HG03066 (cell line): ENCODE data around the gene BCAS1.
A peak's percentile ranks its signal among the peaks of the same experiment; 100 is the strongest.

ENCODE experiments used
- ATAC-seq: cut with Tn5 transposase; IDR thresholded peaks from one replicate; pipeline ENCODE4 v1.9.1; 2021; ENCODE audit warnings: low read depth; ENCODE audit not compliant: unreplicated experiment

BCAS1 gene

DNA sequence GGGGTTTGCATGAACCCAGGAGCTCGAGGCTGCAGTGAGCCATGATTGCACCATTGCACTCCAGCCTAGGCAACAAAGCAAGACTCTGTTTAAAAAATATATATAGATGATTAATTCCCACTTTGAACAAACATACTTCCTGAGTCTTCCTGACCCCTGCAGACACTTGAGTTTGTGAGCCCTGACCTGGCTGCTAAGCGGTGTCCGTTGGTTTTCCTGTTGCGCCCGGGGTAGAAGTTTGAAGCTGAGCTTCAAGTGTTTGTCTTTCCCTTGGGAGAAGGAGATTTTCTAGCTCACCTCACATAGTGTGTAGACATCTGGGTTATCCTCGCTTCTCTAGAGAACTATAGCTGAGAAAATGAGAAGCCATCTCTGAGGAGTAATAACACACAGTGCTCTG, 11.7 kb upstream of the BCAS1 start:
- ATAC-seq, result no peak

DNA sequence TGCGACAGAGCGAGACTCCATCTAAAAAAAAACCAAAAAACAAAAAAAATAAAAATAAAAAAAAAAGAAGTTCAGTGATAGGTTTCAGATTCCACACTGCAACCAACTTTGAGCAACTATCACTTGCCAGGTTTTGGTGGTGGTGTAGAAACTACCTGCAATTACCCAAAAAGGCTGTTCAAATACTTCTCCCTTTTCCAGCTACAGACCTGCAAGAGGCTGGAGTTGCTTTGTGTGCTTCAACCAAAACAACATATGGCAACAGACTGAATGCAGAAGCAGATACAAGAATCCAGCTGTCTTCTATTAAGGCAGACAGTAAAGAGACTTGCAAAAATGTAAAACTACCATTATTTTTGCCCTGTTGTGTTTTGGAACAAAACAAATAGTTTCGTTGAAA, 9.3 kb upstream of the BCAS1 start:
- ATAC-seq, result peak; percentile 77

DNA sequence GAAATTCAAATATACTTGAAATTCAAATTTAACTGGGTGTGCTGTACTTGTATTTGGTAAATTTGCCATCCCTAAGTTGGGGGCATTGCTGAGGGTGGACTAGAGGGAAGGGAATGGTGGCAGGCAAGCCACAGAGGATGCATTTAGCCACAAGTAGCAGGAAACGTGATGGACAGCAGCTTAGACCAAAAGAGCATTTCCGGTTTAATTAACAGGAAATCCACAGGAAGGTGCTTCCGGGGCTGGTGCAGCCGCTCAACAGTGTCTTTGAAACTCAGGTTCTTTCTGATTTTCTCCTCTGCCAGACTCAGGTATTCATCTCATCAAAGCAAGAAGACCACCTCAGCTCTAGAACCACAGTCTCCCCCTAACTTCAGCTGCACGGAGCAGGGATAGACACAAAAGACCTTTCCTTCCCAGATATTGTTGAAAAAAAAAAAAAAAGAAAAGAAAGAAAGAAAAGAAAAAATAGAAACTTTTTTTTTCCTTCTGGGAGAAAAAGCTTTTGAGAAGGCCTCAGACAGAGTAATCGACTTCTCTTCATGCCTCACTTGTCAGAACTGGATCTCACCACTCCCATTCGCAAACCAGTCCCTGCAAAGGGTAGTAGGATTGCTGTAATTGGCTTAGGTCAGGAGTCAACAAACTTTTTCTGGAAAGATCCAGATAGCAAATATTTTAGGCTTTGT, 8.0 kb upstream of the BCAS1 start:
- ATAC-seq, result peak; percentile 51

DNA sequence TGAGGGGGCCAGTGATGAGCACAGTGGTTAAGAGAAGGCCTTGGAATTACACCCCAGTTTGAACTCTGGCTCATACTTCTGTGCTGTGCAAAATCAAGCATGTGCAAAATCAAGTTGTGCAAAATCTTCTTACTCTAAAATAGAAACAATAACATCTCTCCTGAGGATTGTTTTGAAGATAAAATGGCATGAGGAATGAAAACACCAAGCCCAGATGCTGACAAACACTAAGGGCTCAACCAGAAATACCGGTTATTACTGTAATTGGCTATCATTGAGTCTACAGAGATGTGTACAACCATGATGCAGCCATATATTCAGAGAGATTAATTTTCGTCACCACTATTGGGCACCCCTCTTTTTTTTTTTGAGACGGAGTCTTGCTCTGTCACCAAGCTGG, 5.9 kb upstream of the BCAS1 start:
- ATAC-seq, result no peak

DNA sequence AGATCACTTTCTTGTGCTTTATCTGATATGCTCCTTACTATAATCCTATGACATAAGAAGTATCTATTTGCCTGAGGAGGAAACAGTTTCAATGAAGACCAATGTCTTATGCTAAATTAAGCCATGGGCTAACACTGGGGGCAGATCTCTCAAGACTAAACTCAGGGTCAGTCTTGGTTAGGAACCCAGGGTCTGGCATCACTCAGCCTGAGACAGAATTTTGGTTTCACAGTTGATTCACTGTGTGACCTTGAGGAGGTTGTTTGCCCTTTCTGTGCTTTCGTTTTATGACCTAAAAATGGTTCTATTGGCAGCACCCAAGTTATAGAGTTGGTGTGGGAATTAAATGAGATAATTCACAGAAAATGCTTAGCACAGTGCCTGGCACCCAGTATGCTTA, 4.9 kb upstream of the BCAS1 start:
- no peak for ATAC-seq

DNA sequence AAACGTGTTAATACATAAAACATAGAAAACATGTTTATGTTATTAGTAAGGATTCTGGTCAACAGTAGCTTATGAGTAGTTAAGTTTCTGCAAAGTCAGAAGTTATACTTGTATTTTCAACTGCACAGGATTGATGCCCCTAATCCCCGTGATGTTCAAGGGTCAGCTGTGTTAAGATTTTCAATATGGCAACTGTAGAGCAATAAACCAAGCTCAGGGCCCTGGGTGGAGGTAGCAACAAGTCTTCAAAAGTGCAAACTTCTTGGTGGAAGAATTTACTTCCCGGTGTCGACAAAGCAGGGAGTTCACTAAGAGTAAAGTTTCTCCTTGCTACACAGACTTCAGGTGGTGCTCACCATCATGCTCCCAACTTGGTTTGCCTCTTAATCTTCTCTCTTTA, 4.1 kb upstream of the BCAS1 start:
- ATAC-seq, result no peak

DNA sequence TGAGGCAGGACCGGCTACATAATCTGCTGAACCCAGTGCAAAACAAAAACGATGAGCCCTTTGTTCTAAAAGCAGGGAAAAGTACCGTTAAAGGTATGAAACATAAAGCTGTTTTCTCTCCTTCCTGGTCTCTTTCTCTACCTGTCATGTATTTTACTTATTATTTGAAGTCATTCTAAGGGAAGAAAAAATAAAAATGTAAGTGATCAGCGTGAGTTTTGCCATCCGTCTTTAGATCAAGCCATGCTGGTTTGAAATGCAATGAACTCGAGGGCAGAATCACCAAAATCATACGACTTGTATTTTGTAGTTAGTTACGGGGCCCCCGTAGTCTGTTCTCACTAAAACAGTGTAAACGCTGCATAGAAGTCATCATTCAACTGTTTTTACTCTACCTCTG, 2.9 kb upstream of the BCAS1 start:
- no peak for ATAC-seq

DNA sequence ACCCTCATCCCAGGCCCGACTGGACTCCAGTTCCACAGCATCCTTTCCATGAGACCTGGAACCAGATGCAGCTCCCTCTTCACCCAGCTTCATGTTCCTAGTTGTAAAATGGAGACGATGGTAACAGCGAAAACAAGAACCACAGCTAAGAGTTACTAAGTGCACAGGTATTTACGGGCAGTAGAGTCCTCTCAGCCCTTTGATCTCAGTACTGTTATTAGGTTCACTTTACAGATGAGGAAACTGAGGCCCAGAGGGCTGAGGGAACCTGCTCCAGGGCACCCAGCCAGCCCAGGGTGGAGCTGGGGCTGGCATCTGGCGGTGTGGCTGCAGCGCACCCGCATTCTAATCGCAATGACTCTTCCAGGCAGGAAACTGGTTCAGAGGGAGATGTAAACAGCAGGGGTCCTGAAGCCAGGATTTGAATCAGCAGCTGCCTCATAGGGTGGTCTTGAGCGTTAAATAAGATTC, 858 bp downstream of the BCAS1 start:
- ATAC-seq, result no peak

DNA sequence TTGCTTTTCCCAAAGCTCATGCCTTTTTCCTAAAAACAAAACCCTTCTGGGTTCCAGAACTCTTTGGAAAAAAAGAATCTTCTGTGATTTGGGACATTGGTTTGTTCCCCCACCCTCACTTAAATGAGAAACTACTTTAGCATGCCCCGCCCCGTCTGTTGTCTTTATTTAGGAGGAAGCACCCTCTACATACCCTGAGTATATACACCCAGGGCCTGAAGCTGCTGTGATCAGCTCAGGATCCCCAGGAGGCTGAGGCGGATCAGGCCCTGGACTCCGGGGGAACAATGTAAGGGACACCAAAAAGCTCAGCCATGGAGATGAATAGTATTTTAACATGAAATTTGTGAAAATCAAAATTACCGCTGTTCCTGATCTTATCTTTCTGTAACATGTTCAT, 1.4 kb downstream of the BCAS1 start:
- no peak for ATAC-seq

DNA sequence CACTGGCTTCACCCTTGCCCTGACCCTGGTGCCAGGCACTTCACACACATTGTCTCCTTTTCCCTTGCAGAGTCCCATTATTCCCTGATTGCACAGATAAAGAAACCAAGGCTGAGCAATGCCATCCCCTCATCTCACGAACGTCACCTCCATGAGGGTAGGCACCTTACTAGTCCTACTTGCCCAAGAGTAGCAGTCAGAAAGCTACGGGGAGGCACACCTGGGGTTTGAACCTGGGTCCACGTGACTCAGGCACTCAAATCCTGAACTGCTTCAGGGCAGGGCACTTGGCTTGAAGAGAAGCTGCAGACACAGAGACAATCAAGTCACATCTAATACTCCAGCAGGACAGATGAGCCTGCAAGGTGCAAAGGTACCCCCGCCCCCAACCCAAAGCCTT, 1.9 kb downstream of the BCAS1 start:
- ATAC-seq, result no peak

DNA sequence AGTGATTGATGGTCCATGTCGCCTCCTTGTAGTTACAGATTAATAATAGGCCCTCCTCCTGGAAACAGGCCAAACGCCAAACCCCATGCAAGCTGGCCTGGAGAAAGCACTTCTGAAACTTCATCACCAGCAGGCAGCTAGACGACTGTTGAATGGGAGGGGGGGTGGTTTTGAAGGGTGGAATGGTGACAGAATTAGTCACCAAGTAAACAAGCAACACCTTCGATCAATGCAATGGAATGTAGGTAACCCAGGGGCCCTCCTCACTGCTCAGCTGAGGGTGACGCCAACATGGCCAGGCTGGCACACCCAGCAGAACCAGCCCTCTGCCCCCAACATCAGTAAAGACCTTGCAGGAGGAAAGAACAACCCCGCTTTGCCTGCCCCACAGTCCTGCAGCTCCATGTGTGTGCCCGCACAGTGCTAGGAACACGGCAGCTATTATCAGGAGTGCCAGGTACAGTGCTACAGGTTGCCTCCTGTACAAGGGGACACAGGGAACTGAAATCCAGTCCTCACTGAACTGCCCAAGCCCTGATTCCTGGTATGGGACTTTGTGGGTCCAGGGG, 2.7 kb downstream of the BCAS1 start:
- peak; percentile 78 for ATAC-seq

DNA sequence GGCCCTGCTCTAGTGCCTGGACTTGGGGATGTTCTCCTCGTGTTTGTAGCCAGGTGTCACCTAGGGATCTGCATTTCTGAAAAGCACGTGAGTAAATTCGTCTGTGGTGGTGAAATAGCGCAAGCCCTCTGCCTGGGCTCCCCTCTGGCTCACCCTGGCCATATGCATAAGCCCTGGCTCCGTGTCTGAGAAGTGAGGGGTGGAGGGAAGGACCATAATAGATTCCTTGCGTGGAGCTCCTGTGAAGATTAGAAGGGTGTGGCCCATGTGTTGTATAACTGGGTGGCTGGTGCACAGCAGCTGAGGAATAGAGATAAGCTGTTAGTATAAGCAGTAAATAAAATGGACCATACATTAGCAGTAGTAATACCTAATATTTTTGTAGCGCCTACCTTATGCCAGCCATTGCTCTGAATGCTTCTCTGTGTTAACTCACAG, 4.8 kb downstream of the BCAS1 start:
- no peak for ATAC-seq

DNA sequence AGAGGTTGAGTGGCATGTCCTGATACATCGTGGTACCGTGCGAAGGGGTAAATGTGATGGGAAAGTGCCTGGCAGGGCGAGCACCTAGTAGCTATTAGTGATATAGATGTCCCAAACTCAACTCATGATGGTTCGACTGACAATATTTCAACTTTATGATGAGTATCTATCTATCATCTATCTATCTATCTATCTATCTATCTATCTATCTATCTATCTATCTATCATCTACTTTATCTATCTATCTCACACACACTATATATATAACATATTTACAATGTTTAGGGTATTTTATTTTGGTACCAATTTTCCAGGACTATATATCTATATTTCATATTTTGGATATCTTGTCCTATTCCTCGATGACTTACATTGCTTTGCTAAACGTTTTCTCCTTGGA, 5.5 kb downstream of the BCAS1 start:
- ATAC-seq, result no peak

DNA sequence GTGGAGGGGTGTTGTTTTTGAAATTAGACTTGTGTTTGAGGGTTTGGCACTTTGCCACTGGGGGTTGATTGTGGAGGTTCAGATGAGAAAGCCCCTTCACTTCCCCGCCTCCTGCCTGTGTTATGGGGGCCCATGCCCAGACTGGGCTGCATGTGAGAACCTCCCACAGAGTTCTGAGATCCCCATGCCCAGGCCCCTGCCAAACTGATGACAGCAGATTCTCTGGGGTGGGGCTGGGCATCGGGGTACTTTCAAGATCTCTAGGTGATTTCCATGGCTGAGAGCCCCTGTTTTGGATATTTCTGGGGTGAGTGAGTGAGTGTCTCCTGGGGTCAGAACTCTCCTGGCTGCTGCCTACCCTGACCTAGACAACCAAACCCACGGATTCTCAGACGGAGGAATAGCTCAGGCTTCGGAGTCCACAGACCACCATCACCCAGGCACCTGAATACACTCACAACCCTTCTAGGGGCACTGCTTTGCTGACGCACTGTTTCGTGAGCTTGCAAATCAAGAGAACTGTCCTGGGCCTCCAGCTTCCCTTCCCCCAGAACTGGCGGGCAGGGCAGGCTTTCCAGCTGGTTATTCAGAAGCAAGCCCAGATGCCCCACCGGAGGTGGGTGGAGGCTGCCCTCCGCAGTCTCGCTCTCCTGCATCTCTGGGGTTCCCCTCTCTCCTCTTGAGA, 6.3 kb downstream of the BCAS1 start:
- ATAC-seq, result no peak

DNA sequence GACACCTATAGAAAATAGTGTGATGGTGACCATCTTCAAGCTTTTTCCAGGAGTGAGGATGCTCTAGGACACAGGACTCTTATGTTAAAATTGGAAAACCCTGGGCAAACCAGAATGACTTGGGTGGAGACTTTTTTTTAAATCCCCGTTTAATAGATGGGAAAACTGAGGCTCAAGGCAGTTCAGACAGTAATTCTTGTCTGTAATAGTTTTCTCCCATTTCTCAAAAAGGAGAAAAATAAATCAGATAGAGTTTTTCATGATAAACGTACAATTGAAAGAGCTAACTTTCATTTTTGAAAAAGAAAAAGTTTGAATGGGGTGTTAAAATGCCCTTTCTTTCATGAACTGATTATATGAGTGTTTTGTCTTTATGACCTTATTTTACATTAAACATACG, 6.8 kb downstream of the BCAS1 start:
- ATAC-seq, result no peak

DNA sequence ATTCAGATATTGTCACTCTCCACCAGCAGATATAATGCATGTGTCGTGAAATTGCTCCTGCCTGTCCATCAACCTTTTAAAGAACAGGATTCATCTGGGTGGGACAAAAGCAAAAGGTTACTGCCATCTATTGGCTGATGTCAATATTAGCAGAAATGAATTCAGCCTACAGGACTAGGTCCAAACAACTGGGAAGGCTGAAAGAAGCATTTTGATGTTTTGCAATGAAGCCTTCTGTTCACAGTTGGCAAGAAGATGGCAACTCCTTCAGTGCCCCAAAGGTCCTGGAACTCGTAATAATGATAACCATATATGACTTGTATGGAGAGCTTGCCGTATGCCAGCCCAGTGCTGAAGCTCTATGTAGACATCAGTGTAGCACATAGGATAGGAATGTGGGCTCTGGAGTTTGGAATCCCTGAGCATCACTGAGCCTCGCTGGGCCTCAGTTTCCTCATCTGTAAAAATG, 7.5 kb downstream of the BCAS1 start:
- peak; percentile 39 for ATAC-seq

DNA sequence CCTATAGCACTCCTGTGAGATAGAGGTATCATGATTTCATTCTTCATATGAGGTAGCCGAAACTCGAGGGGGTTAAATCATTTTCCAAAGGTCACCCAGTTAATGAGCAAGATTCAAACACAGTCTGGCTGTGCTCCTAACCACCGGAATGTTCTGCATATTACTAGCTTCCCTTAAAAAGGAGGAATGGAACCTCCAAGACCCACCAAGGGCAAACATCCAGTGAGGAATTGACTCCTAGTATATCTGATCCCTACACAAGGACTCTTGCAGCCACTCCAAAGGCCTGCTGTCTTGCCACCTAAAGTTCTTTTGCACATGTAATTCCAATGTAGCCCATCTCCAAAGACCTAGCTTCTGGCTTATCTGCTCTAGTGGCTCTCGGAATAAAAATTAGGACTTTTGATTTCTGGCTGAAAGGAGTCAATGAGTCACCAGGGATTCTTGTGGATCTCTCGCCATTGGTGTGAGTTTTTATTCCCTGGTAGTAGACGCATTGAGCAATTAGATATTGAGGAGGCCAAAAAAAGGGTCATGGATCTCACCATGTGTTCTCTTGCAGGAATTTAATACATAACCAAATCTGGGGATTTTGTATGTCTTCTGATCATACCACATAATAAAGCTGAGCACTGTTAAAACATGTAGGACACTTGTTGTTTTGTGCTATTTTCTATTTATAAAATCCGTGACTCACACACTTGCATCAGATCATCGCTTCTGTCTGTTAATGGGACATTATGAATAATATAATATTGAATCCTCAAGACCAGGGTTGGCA, 9.1 kb downstream of the BCAS1 start:
- ATAC-seq, result no peak

DNA sequence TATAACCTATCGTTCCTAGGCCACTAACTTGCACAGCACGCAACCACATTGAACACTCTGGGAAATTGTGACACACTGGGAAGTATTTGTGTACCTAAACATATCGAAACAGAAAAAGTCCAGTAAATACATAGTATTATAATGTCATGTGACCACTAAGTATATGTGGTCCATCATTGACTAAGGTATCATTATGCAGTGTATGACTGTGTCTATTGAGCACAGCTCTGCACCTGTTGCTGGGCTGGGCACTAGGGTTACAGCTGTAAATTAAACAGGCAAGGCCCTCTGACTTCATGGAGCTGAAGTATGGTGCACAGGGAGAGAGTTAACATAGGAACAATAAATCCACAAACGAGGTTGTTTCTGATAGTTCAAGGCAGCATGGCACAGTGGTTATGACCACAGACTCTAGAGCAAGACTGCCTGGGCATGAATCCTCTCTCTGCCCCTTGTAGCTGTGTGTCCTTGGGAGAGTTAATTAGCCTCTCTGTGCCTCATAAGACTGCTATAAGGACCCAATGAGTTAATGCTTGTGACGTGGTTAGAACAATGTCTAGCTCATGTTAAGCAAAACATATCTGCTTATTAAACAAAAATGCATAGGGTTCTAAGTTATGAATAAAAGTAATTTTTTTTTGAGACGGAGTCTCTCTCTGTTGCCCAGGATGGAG, 10.6 kb downstream of the BCAS1 start:
- no peak for ATAC-seq

DNA sequence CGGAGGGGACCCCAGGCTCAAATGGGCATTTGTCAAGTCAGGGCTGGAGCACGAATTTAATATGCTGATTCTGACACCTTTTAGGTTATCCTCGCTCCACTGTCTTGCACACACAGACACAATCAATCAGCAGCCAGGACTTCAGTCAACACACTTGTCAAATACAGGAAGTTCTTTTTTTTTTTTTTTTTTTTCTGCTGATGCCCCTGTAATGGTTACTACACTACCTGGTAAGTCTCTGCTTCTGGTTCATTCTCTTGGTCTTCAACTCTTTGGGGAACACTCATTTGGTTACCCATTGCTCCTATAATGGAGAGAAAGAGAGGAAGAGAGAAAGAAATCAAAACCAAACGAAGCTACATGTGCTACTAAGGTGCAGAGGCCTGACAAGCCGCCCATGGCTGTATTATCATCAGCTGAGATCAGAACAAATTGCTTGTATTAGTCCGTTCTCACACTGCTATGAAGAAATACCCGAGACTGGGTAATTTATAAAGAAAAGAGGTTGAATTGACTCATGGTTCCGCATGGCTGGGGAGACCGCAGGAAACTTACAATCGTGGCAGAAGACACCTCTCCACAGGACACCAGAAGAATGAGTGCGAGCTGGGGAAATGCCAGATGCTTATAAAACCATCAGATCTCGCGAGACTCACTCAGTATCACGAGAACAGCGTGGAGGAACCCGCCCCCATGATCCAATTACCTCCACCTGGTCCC, 11.8 kb downstream of the BCAS1 start:
- ATAC-seq, result no peak
